Adrenal gland (tissue), 5 donors: ENCODE measurements around the gene EXOC3L2.

ENCODE experiments used
- POLR2A ChIP-seq, 2 donors: fragments of 450-650 bp; IDR thresholded peaks; one replicate each; pipeline ENCODE4 v1.6.1; 2017; ENCODE audit warnings: antibody characterized with exemption in 2 of 2, mild to moderate bottlenecking in 2 of 2, moderate library complexity in 1 of 2
- TF ChIP-seq, protein P1 (sequence below), 6 experiments: fragments of 450-650 bp in 4 of 6; fragments of 200-600 bp in 2 of 6; sonication (generic) in 1 of 6; IDR thresholded peaks; 1 replicate in 5 of 6; 2 replicates in 1 of 6; pipeline versions ENCODE4 v1.5.1 to v1.8.0; 2016 to 2021; ENCODE audit warnings: antibody characterized with exemption in 6 of 6, mild to moderate bottlenecking in 2 of 6, moderate library complexity in 1 of 6
- donor health status: DM: no; HTN: no; CAD: no.

- TF ChIP-seq, protein P1, sequence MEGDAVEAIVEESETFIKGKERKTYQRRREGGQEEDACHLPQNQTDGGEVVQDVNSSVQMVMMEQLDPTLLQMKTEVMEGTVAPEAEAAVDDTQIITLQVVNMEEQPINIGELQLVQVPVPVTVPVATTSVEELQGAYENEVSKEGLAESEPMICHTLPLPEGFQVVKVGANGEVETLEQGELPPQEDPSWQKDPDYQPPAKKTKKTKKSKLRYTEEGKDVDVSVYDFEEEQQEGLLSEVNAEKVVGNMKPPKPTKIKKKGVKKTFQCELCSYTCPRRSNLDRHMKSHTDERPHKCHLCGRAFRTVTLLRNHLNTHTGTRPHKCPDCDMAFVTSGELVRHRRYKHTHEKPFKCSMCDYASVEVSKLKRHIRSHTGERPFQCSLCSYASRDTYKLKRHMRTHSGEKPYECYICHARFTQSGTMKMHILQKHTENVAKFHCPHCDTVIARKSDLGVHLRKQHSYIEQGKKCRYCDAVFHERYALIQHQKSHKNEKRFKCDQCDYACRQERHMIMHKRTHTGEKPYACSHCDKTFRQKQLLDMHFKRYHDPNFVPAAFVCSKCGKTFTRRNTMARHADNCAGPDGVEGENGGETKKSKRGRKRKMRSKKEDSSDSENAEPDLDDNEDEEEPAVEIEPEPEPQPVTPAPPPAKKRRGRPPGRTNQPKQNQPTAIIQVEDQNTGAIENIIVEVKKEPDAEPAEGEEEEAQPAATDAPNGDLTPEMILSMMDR (IDR thresholded peaks at IDR 0.05), result no peak
- no peak for TF ChIP-seq POLR2A (IDR thresholded peaks at IDR 0.05)
Measured at GRCh38 chr19:45267296-45267695, 22.1 kb upstream of the EXOC3L2 start.
